Esophagus muscularis mucosa (tissue), 4 donors: ENCODE measurements around the gene IL18R1. TPM values are rescaled to one million over a fixed set of nuclear protein-coding genes. Genes with fewer than 3 reads are reported as not detected.

ENCODE experiments used
- DNase-seq: peaks from one replicate; pipeline ENCODE4 v3.0.0-alpha.2; 2017; ENCODE audit errors: extremely low spot score
- H3K27ac ChIP-seq, 4 donors: fragments of 200-600 bp; sonication (generic); replicated peaks in 1 of 4; 1 replicate in 3 of 4; 2 replicates in 1 of 4; pipeline ENCODE4 v1.5.1; 2016 to 2019; ENCODE audit warnings: mild to moderate bottlenecking in 1 of 4
- H3K27me3 ChIP-seq, 4 donors: fragments of 200-600 bp; sonication (generic); one replicate each; pipeline versions ENCODE4 v1.5.1 to v1.6.0; 2016 to 2019
- H3K36me3 ChIP-seq, 4 donors: fragments of 200-600 bp; sonication (generic); one replicate each; pipeline ENCODE4 v1.5.1; 2016 to 2019
- H3K4me1 ChIP-seq, 4 donors: fragments of 200-600 bp; sonication (generic); one replicate each; pipeline ENCODE4 v1.5.1; 2016 to 2019
- H3K4me3 ChIP-seq, 4 donors: fragments of 200-600 bp; sonication (generic); 1 replicate in 2 of 4; 2 replicates in 2 of 4; pipeline ENCODE4 v1.5.1; 2016 to 2019; ENCODE audit warnings: mild to moderate bottlenecking in 4 of 4, moderate library complexity in 1 of 4
- H3K9me3 ChIP-seq, 4 donors: fragments of 200-600 bp; sonication (generic); 1 replicate in 3 of 4; 2 replicates in 1 of 4; pipeline ENCODE4 v1.5.1; 2016 to 2019
- CTCF ChIP-seq, 3 experiments: fragments of 200-600 bp in 2 of 3; fragments of 450-650 bp in 1 of 3; sonication (generic) in 2 of 3; IDR thresholded peaks; one replicate each; pipeline ENCODE4 v1.5.1; 2017 to 2019; ENCODE audit warnings: antibody characterized with exemption in 3 of 3, mild to moderate bottlenecking in 2 of 3, moderate library complexity in 1 of 3
- EP300 ChIP-seq: sonication (generic); formaldehyde crosslinking; IDR thresholded peaks from one replicate; pipeline ENCODE4 v1.6.1; 2017; ENCODE audit warnings: antibody characterized with exemption
- POLR2A ChIP-seq: fragments of 450-650 bp; IDR thresholded peaks from one replicate; pipeline ENCODE4 v1.6.1; 2017; ENCODE audit warnings: antibody characterized with exemption, moderate library complexity, mild to moderate bottlenecking, low read depth
- POLR2AphosphoS5 ChIP-seq, 2 donors: sonication (generic); formaldehyde crosslinking; IDR thresholded peaks; one replicate each; pipeline ENCODE4 v1.6.1; 2017; ENCODE audit warnings: antibody characterized with exemption in 2 of 2
- WGBS: methylation state at CpG from one replicate; pipeline ENCODE4 v1.1.5; 2018; 5-methylcytosine and 5-hydroxymethylcytosine counted together
- intact Hi-C: fragments of 100-400 bp; cut with DNase I; formaldehyde crosslinking; loops from one replicate; pipeline ENCODE4 v1.15.1; 2023
- total RNA-seq, 4 donors: library from RNA; depleted of rRNA; stranded (reverse); fragments of >200 nt; gene quantifications; one replicate each; pipeline versions ENCODE4 v1.1.0 to v1.2.1, GENCODE V29; 2016

Gene IL18R1
- total RNA-seq, 4 donors from 2014 or later: 2.8 to 11.8 (median 5.2) TPM

GRCh38 chr2:102369866-102370265, 14.3 kb downstream of the IL18R1 start:
- H3K27me3 ChIP-seq: no peaks in the 10 kb centered on the region
- intact Hi-C loops: no loop called here
- no peaks in the 10 kb centered on the region for H3K4me1 ChIP-seq
- TF ChIP-seq EP300: no peak
- TF ChIP-seq CTCF (IDR thresholded peaks at IDR 0.05): no peak
- TF ChIP-seq POLR2AphosphoS5 (IDR thresholded peaks at IDR 0.05): no peak
- TF ChIP-seq POLR2A: no peak
- peaks cover 0 to 29% (median 0%) of the 10 kb centered on the region in 4 donors for H3K36me3 ChIP-seq
- H3K9me3 ChIP-seq: peaks cover 0 to 17% (median 12%) of the 10 kb centered on the region in 4 donors
- 93% methylated on average over 1 of the region's 1 CpG for WGBS
- no peak for DNase-seq
- H3K4me3 ChIP-seq: no peak overlapping the region
- no peak overlapping the region for H3K27ac ChIP-seq

GRCh38 chr2:102376052-102376591, 20.5 kb downstream of the IL18R1 start:
- no peak for TF ChIP-seq CTCF (IDR thresholded peaks at IDR 0.05)
- no peak for TF ChIP-seq EP300
- no peak for TF ChIP-seq POLR2AphosphoS5 (IDR thresholded peaks at IDR 0.05)
- TF ChIP-seq POLR2A: no peak
- H3K4me1 ChIP-seq: no peaks in the 10 kb centered on the region
- H3K9me3 ChIP-seq: no peaks in the 10 kb centered on the region
- no peak for DNase-seq
- intact Hi-C loops: no loop called here
- H3K4me3 ChIP-seq: no peak overlapping the region
- H3K36me3 ChIP-seq: peaks cover 0 to 8% (median 0%) of the 10 kb centered on the region in 4 donors
- 74% methylated on average over 1 of the region's 1 CpG for WGBS
- H3K27ac ChIP-seq: no peak overlapping the region
- no peaks in the 10 kb centered on the region for H3K27me3 ChIP-seq

GRCh38 chr2:102383722-102384121, 28.1 kb downstream of the IL18R1 start:
- TF ChIP-seq POLR2AphosphoS5 (IDR thresholded peaks at IDR 0.05): no peak
- TF ChIP-seq CTCF (IDR thresholded peaks at IDR 0.05): no peak
- TF ChIP-seq EP300: no peak
- TF ChIP-seq POLR2A: no peak
- H3K9me3 ChIP-seq: peaks cover 0 to 22% (median 13%) of the 10 kb centered on the region in 4 donors
- DNase-seq: no peak
- no peaks in the 10 kb centered on the region for H3K4me1 ChIP-seq
- H3K27me3 ChIP-seq: no peaks in the 10 kb centered on the region
- intact Hi-C loops: no loop called here
- no peak overlapping the region for H3K4me3 ChIP-seq
- no peak overlapping the region for H3K27ac ChIP-seq
- H3K36me3 ChIP-seq: peaks cover 0 to 9% (median 0%) of the 10 kb centered on the region in 4 donors

GRCh38 chr2:102385522-102385921, 29.9 kb downstream of the IL18R1 start:
- no peak overlapping the region for H3K27ac ChIP-seq
- H3K27me3 ChIP-seq: no peaks in the 10 kb centered on the region
- H3K4me3 ChIP-seq: no peak overlapping the region
- no peak for TF ChIP-seq EP300
- TF ChIP-seq POLR2A: no peak
- TF ChIP-seq POLR2AphosphoS5 (IDR thresholded peaks at IDR 0.05): no peak
- TF ChIP-seq CTCF (IDR thresholded peaks at IDR 0.05): no peak
- WGBS: 76% methylated on average over 1 of the region's 1 CpG
- H3K36me3 ChIP-seq: peaks cover 0 to 9% (median 0%) of the 10 kb centered on the region in 4 donors
- intact Hi-C loops: no loop called here
- H3K4me1 ChIP-seq: no peaks in the 10 kb centered on the region
- peak; percentile 50 for DNase-seq
- H3K9me3 ChIP-seq: peaks cover 0 to 22% (median 13%) of the 10 kb centered on the region in 4 donors

GRCh38 chr2:102386004-102386403, 30.4 kb downstream of the IL18R1 start:
- H3K27ac ChIP-seq: no peak overlapping the region
- peak; percentile 19 for DNase-seq
- no peak overlapping the region for H3K4me3 ChIP-seq
- H3K4me1 ChIP-seq: no peaks in the 10 kb centered on the region
- TF ChIP-seq POLR2AphosphoS5 (IDR thresholded peaks at IDR 0.05) (no peak), POLR2A (no peak), EP300 (no peak), CTCF (IDR thresholded peaks at IDR 0.05) (no peak)
- no peaks in the 10 kb centered on the region for H3K27me3 ChIP-seq
- peaks cover 0 to 22% (median 13%) of the 10 kb centered on the region in 4 donors for H3K9me3 ChIP-seq
- H3K36me3 ChIP-seq: peaks cover 0 to 9% (median 0%) of the 10 kb centered on the region in 4 donors
- 86% methylated on average over 3 of the region's 3 CpGs for WGBS
- intact Hi-C loops: no loop called here
